ENCODE data around the gene CNTNAP2.

CNTNAP2 gene

GRCh38 chr7:147509541-147510200 lies 1393.1 kb downstream of the CNTNAP2 start:
- no peak for FAIRE-seq
- no peak for DNase-seq (ENCODE audit: insufficient read length, low spot score)

- no peak for DNase-seq (ENCODE audit: insufficient read length, low spot score)
Observed at GRCh38 chr7:147510201-147510542, 1393.6 kb downstream of the CNTNAP2 start.

GRCh38 chr7:147510923-147511322 lies 1394.3 kb downstream of the CNTNAP2 start:
- FAIRE-seq (no peak), DNase-seq (ENCODE audit: insufficient read length, low spot score) (no peak)

More at GRCh38 chr7:147510201-147510542, 1393.6 kb downstream of the CNTNAP2 start:
- no peak for FAIRE-seq

- DNase-seq (ENCODE audit: insufficient read length, low spot score), result no peak
- no peak for FAIRE-seq
Observed at GRCh38 chr7:147513451-147513850, 1396.8 kb downstream of the CNTNAP2 start.

- FAIRE-seq, result no peak
- DNase-seq (ENCODE audit: insufficient read length, low spot score), result no peak
Observed at GRCh38 chr7:147516391-147516790, 1399.8 kb downstream of the CNTNAP2 start.

- FAIRE-seq, result no peak
- no peak for DNase-seq (ENCODE audit: insufficient read length, low spot score)
Observed at GRCh38 chr7:147519062-147519461, 1402.5 kb downstream of the CNTNAP2 start.

- DNase-seq (ENCODE audit: insufficient read length, low spot score) (no peak), FAIRE-seq (no peak)
Observed at GRCh38 chr7:147523056-147523455, 1406.5 kb downstream of the CNTNAP2 start.

GRCh38 chr7:147524726-147525250 lies 1408.2 kb downstream of the CNTNAP2 start:
- DNase-seq (ENCODE audit: insufficient read length, low spot score) (no peak), FAIRE-seq (no peak)

- DNase-seq (ENCODE audit: insufficient read length, low spot score) (no peak), FAIRE-seq (no peak)
Observed at GRCh38 chr7:147525325-147525724, 1408.7 kb downstream of the CNTNAP2 start.

- DNase-seq (ENCODE audit: insufficient read length, low spot score), result no peak
- FAIRE-seq, result no peak
Observed at GRCh38 chr7:147535701-147536111, 1419.1 kb downstream of the CNTNAP2 start.

- no peak for DNase-seq (ENCODE audit: insufficient read length, low spot score)
- no peak for FAIRE-seq
Observed at GRCh38 chr7:147539685-147540084, 1423.1 kb downstream of the CNTNAP2 start.

GRCh38 chr7:147540743-147541142 lies 1424.1 kb downstream of the CNTNAP2 start:
- DNase-seq (ENCODE audit: insufficient read length, low spot score), result no peak
- no peak for FAIRE-seq

GRCh38 chr7:147541261-147541660 lies 1424.7 kb downstream of the CNTNAP2 start:
- FAIRE-seq (no peak), DNase-seq (ENCODE audit: insufficient read length, low spot score) (no peak)

- FAIRE-seq, result no peak
- DNase-seq (ENCODE audit: insufficient read length, low spot score), result no peak
Observed at GRCh38 chr7:147547252-147547897, 1430.8 kb downstream of the CNTNAP2 start.

- no peak for FAIRE-seq
- no peak for DNase-seq (ENCODE audit: insufficient read length, low spot score)
Observed at GRCh38 chr7:147556317-147556716, 1439.7 kb downstream of the CNTNAP2 start.

- DNase-seq (ENCODE audit: insufficient read length, low spot score), result no peak
- FAIRE-seq, result no peak
Observed at GRCh38 chr7:147563669-147564068, 1447.1 kb downstream of the CNTNAP2 start.

GRCh38 chr7:147564786-147565476 lies 1448.3 kb downstream of the CNTNAP2 start:
- FAIRE-seq (no peak), DNase-seq (ENCODE audit: insufficient read length, low spot score) (no peak)

- no peak for DNase-seq (ENCODE audit: insufficient read length, low spot score)
- no peak for FAIRE-seq
Observed at GRCh38 chr7:147567043-147567442, 1450.4 kb downstream of the CNTNAP2 start.

GRCh38 chr7:147569116-147569913 lies 1452.7 kb downstream of the CNTNAP2 start:
- no peak for FAIRE-seq
- DNase-seq (ENCODE audit: insufficient read length, low spot score), result no peak

- FAIRE-seq, result no peak
- DNase-seq (ENCODE audit: insufficient read length, low spot score), result no peak
Observed at GRCh38 chr7:147570390-147570789, 1453.8 kb downstream of the CNTNAP2 start.

All from GM19239 (cell line).